Parathyroid adenoma (tissue), 2 donors: Measurements from ENCODE around the gene PPWD1.

ENCODE experiments used
- H2AFZ ChIP-seq: fragments of 300-600 bp; sonication (generic); one replicate; pipeline ENCODE4 v1.7.0; 2017; ENCODE audit warnings: antibody characterized with exemption, mild to moderate bottlenecking
- H3K27ac ChIP-seq: fragments of 300-600 bp; sonication (generic); one replicate; pipeline ENCODE4 v1.7.0; 2017
- H3K27me3 ChIP-seq: fragments of 300-600 bp; sonication (generic); one replicate; pipeline ENCODE4 v1.7.0; 2017; ENCODE audit warnings: low read length; ENCODE audit not compliant: control insufficient read depth, insufficient read depth
- H3K36me3 ChIP-seq: fragments of 300-600 bp; sonication (generic); one replicate; pipeline ENCODE4 v1.7.0; 2017; ENCODE audit warnings: low read length; ENCODE audit not compliant: control insufficient read depth, insufficient read depth
- H3K4me1 ChIP-seq: fragments of 300-600 bp; sonication (generic); one replicate; pipeline ENCODE4 v1.7.0; 2017; ENCODE audit warnings: control low read depth
- H3K4me2 ChIP-seq: fragments of 300-600 bp; sonication (generic); one replicate; pipeline ENCODE4 v1.7.0; 2017; ENCODE audit warnings: low read length
- H3K4me3 ChIP-seq: fragments of 300-600 bp; sonication (generic); one replicate; pipeline ENCODE4 v1.7.0; 2017; ENCODE audit warnings: low read depth, low read length
- H3K79me2 ChIP-seq: fragments of 300-600 bp; sonication (generic); one replicate; pipeline ENCODE4 v1.7.0; 2017; ENCODE audit warnings: control low read depth
- H3K9ac ChIP-seq: fragments of 300-600 bp; sonication (generic); one replicate; pipeline ENCODE4 v1.7.0; 2017; ENCODE audit warnings: mild to moderate bottlenecking
- H3K9me3 ChIP-seq: fragments of 300-600 bp; sonication (generic); one replicate; pipeline ENCODE4 v1.7.0; 2017; ENCODE audit warnings: low read length; ENCODE audit not compliant: control insufficient read depth
- TF ChIP-seq, protein P1 (sequence below): fragments of 300-600 bp; sonication (generic); IDR thresholded peaks from one replicate; pipeline ENCODE4 v1.7.0; 2017; ENCODE audit warnings: antibody characterized with exemption, mild to moderate bottlenecking
- donor health status: primary hyperparathyroidism.

PPWD1 gene

DNA sequence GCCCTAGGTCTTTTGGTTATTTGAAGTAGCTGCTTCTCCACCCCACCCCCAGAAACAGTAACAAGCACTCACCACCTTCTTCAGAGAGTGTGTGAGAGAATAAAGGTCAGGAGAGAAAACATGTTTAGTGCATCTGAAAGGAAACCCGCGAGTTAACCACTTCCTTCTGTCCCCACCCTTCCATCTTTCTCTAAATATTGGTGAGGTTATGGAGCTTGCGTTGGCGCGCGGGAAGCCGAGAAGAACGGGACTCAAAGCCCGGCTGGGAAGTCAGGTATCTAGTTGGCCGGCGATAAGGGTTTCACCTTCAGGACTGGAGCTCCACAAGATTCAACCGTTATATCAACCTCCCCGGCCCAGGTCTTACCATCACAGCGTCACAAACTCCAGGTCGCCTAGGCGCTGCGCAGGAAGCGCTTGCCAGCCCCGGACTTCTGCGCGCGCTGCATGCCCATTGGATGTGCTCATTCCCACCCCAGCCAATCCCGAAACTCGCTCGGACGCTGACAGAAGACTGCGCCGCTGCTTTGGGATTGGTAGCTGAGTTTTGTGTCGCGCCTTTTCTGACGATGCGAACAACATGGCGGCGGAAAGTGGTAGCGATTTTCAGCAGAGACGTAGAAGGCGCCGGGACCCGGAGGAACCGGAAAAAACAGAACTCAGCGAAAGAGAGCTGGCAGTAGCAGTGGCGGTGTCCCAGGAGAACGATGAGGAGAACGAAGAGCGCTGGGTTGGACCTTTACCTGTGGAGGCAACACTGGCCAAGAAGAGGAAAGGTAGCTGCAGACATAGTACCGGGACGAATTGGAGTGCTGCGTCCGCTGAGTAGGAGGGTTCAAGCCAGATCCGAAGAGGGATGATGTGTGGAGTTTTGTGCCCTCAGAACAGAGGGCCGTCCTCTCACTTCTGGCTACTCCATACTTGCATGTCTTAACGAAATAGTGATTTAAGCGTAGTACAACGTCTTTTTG is at the start of gene PPWD1, which contains the start of gene CENPK:
Gene PPWD1, plus strand, starts transcription at position 566 of the 971 bp plus-strand sequence. Its CDS starts 15 bp downstream, at position 581.
Gene CENPK, minus strand, starts transcription at position 438 of the 971 bp plus-strand sequence. CDS start 8,261 bp downstream, outside the sequence.
- H3K27ac ChIP-seq = peak within 1 kb of the TSS; percentile 88
- H3K27me3 ChIP-seq = no peaks in the 10 kb centered on the region
- H3K4me3 ChIP-seq = peak within 1 kb of the TSS; percentile 93
- no peaks in the 10 kb centered on the region for H3K4me1 ChIP-seq
- peaks cover 7% of the 10 kb centered on the region for H3K79me2 ChIP-seq
- no peaks in the 10 kb centered on the region for H3K9me3 ChIP-seq
- H3K4me2 ChIP-seq = peak within 1 kb of the TSS; percentile 100
- no peaks in the 10 kb centered on the region for H3K36me3 ChIP-seq
- TF ChIP-seq, protein P1, sequence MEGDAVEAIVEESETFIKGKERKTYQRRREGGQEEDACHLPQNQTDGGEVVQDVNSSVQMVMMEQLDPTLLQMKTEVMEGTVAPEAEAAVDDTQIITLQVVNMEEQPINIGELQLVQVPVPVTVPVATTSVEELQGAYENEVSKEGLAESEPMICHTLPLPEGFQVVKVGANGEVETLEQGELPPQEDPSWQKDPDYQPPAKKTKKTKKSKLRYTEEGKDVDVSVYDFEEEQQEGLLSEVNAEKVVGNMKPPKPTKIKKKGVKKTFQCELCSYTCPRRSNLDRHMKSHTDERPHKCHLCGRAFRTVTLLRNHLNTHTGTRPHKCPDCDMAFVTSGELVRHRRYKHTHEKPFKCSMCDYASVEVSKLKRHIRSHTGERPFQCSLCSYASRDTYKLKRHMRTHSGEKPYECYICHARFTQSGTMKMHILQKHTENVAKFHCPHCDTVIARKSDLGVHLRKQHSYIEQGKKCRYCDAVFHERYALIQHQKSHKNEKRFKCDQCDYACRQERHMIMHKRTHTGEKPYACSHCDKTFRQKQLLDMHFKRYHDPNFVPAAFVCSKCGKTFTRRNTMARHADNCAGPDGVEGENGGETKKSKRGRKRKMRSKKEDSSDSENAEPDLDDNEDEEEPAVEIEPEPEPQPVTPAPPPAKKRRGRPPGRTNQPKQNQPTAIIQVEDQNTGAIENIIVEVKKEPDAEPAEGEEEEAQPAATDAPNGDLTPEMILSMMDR = no peak
- H3K9ac ChIP-seq = no peak within 1 kb of the TSS
- H2AFZ ChIP-seq = peak within 1 kb of the TSS; percentile 88

DNA sequence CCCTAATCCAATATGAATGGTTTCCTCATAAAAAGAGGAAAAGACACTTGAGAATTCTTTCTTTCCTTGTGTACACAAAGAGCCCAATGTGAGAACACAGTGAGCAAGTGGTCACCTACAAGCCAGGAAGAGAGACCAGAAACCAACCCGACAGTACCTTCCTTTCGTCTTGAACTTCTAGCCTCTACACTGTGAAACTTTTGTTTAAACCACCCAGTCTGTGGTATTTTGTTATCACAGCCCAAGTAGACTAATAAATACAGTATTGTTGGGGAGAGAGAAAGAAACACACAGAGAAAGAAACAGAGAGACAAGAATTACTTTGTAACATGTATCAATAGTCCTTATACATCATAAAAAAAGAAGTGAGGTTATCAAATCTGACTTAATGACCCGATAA is 37.4 kb upstream of the PPWD1 start:
- Histone ChIP-seq H3K27me3 (no peaks in the 10 kb centered on the region), H3K4me2 (no peak overlapping the region), H3K36me3 (no peaks in the 10 kb centered on the region), H2AFZ (no peak overlapping the region), H3K9me3 (no peaks in the 10 kb centered on the region), H3K27ac (no peak overlapping the region), H3K4me1 (no peaks in the 10 kb centered on the region), H3K4me3 (no peak overlapping the region), H3K79me2 (no peaks in the 10 kb centered on the region), H3K9ac (no peak overlapping the region)
- TF ChIP-seq, protein P1 = no peak

DNA sequence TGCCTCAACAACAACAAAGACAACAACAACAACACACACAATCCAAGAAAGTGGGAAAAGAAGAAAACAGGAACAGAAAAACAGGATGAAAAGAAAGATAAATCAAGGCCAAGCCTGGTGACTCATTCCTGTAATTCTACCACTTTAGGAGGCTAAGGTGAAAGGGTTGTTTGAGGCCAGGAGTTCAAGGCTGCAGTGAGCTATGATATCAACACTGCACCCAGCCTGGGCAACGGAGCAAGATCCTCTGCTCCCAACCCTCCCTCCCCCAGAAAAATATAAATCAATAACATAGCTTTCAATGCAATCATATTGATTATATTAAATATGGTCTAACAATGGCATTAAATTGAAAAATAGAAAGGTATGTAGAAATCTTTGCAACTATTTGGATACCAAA is 32.2 kb upstream of the PPWD1 start:
- no peak overlapping the region for H2AFZ ChIP-seq
- TF ChIP-seq, protein P1 = no peak
- no peak overlapping the region for H3K27ac ChIP-seq
- no peak overlapping the region for H3K4me2 ChIP-seq
- no peaks in the 10 kb centered on the region for H3K79me2 ChIP-seq
- no peaks in the 10 kb centered on the region for H3K9me3 ChIP-seq
- H3K4me3 ChIP-seq = no peak overlapping the region
- H3K27me3 ChIP-seq = no peaks in the 10 kb centered on the region
- H3K4me1 ChIP-seq = no peaks in the 10 kb centered on the region
- no peaks in the 10 kb centered on the region for H3K36me3 ChIP-seq
- H3K9ac ChIP-seq = no peak overlapping the region

DNA sequence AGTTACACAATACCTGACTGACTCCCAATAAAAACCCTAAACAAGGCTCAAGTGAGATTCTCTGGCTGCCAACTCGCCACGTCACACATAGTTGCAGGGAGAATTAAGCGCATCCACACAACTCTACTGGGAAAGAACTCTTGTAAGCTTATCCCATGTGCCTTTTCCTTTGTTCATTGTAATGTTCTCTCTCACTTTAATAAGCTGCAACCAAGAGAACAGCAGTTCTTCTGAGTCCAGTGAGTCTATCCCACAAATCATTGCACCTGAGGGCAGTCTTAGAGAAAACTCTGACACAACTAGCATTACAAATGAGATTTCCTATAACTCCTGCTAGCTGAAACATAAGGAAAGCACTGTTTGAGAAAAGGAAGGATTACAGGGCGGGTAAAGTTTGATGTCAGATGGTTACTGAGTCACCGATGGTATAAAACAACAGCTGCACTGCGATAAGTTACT is 27.5 kb upstream of the PPWD1 start:
- TF ChIP-seq, protein P1 = no peak
- Histone ChIP-seq H2AFZ (no peak overlapping the region), H3K27me3 (no peaks in the 10 kb centered on the region), H3K27ac (no peak overlapping the region), H3K79me2 (no peaks in the 10 kb centered on the region), H3K4me2 (no peak overlapping the region), H3K36me3 (no peaks in the 10 kb centered on the region), H3K4me1 (no peaks in the 10 kb centered on the region), H3K4me3 (no peak overlapping the region), H3K9ac (no peak overlapping the region), H3K9me3 (no peaks in the 10 kb centered on the region)
